Endodermal cell (in vitro differentiated cells): ENCODE results near the gene DIPK1A. TPM values are rescaled to one million over a fixed set of nuclear protein-coding genes. Genes with fewer than 3 reads are reported as not detected.

Experiments used
- DNase-seq: peaks from one replicate; pipeline ENCODE4 v3.0.0-alpha.2; 2017
- H3K27ac ChIP-seq: 2 replicates; pipeline ENCODE4 v1.5.1; 2013; ENCODE audit warnings: mild to moderate bottlenecking, low read depth, low read length, moderate library complexity
- H3K27me3 ChIP-seq: 2 replicates; pipeline ENCODE4 v1.6.1; 2013; ENCODE audit warnings: mild to moderate bottlenecking, low read length, moderate library complexity; ENCODE audit not compliant: insufficient read depth, control insufficient read depth, poor library complexity, severe bottlenecking
- H3K36me3 ChIP-seq: 2 replicates; pipeline ENCODE4 v1.7.0; 2013; ENCODE audit warnings: mild to moderate bottlenecking, low read length, moderate library complexity; ENCODE audit not compliant: control insufficient read depth, insufficient read depth
- H3K4me1 ChIP-seq: one replicate; pipeline ENCODE4 v1.7.0; 2013; ENCODE audit warnings: low read length; ENCODE audit not compliant: control insufficient read depth, insufficient read depth
- H3K4me3 ChIP-seq: 2 replicates; pipeline ENCODE4 v1.5.1; 2013; ENCODE audit warnings: mild to moderate bottlenecking, low read length, moderate library complexity
- H3K9ac ChIP-seq: 2 replicates; pipeline ENCODE4 v1.6.1; 2013; ENCODE audit warnings: mild to moderate bottlenecking, low read length, moderate library complexity; ENCODE audit not compliant: poor library complexity, severe bottlenecking; ENCODE audit errors: extremely low read depth
- H3K9me3 ChIP-seq: 2 replicates; pipeline ENCODE4 v1.6.1; 2013; ENCODE audit warnings: mild to moderate bottlenecking, low read length, moderate library complexity; ENCODE audit not compliant: control insufficient read depth
- H3K27ac Mint-ChIP-seq: 2 replicates; pipeline ENCODE4 v1.8.0; 2020; ENCODE audit warnings: mixed read lengths
- H3K27me3 Mint-ChIP-seq: 2 replicates; pipeline ENCODE4 v1.8.0; 2021; ENCODE audit warnings: mild to moderate bottlenecking, mixed read lengths; ENCODE audit not compliant: insufficient read depth
- H3K36me3 Mint-ChIP-seq: 2 replicates; pipeline ENCODE4 v1.8.0; 2020; ENCODE audit warnings: low read depth, mixed read lengths
- H3K4me1 Mint-ChIP-seq: 2 replicates; pipeline ENCODE4 v1.8.0; 2020; ENCODE audit warnings: mixed read lengths
- H3K4me3 Mint-ChIP-seq: 2 replicates; pipeline ENCODE4 v1.8.0; 2020; ENCODE audit warnings: mild to moderate bottlenecking, moderate library complexity, mixed read lengths
- H3K9me3 Mint-ChIP-seq: 2 replicates; pipeline ENCODE4 v1.8.0; 2020; ENCODE audit warnings: mild to moderate bottlenecking, mixed read lengths
- WGBS, 2 experiments: methylation state at CpG; one replicate each; pipeline versions ENCODE4 v1.1.5 to v1.1.7; 2013; ENCODE audit warnings: missing lambda C conversion rate in 2 of 2, mixed read lengths in 1 of 2; ENCODE audit not compliant: insufficient coverage in 1 of 2, insufficient read length in 1 of 2; 5-methylcytosine and 5-hydroxymethylcytosine counted together
- total RNA-seq, 2 donors: library from RNA; stranded (reverse); fragmentation: NEBNext Ultra II Directional in 1 of 2; extraction: Animal tissue kit (Norgen Biotek cat#: 25700) in 1 of 2; gene quantifications; 2 replicates in 1 of 2; 3 replicates in 1 of 2; pipeline ENCODE4 v1.2.1, GENCODE V29; 2021
- TF ChIP-seq, protein P1 (sequence below): fragments of 200-600 bp; sonication (generic); conservative IDR thresholded peaks from 2 replicates; pipeline ENCODE4 v1.5.0; 2021; ENCODE audit warnings: antibody characterized with exemption, mild to moderate bottlenecking

DIPK1A gene
- total RNA-seq, 2 donors from 2014 or later, result 4.0 to 6.6 TPM

DNA sequence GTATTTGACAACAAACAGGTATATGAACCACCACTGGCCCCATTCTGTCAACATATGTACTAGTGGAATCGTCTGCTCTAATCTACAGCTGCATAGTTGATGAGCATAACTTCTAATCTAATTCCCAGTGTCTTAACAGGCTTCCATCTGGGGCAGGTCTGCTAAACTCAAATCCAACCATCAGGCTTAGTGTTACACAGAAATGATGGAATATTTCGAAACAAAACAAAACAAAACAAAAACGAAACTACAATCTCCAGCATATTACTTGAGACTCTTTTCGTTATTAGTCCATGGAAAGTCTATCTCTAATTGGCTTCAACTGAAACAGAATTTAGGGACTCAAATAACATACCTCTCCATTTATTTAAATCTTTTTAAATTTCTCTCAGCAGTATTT is 37.6 kb downstream of the DIPK1A start:
- H3K9me3 Mint-ChIP-seq, result no peaks in the 10 kb centered on the region
- H3K36me3 Mint-ChIP-seq, result no peaks in the 10 kb centered on the region
- H3K9ac ChIP-seq, result no peak overlapping the region
- no peaks in the 10 kb centered on the region for H3K4me1 ChIP-seq
- 90 to 91% methylated on average over 4 of the region's 4 CpGs for WGBS, 2 experiments
- H3K4me1 Mint-ChIP-seq, result no peaks in the 10 kb centered on the region
- TF ChIP-seq, protein P1, sequence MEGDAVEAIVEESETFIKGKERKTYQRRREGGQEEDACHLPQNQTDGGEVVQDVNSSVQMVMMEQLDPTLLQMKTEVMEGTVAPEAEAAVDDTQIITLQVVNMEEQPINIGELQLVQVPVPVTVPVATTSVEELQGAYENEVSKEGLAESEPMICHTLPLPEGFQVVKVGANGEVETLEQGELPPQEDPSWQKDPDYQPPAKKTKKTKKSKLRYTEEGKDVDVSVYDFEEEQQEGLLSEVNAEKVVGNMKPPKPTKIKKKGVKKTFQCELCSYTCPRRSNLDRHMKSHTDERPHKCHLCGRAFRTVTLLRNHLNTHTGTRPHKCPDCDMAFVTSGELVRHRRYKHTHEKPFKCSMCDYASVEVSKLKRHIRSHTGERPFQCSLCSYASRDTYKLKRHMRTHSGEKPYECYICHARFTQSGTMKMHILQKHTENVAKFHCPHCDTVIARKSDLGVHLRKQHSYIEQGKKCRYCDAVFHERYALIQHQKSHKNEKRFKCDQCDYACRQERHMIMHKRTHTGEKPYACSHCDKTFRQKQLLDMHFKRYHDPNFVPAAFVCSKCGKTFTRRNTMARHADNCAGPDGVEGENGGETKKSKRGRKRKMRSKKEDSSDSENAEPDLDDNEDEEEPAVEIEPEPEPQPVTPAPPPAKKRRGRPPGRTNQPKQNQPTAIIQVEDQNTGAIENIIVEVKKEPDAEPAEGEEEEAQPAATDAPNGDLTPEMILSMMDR, result no peak
- DNase-seq, result no peak
- peaks cover 2% of the 10 kb centered on the region for H3K9me3 ChIP-seq
- no peak overlapping the region for H3K4me3 ChIP-seq
- no peaks in the 10 kb centered on the region for H3K27me3 Mint-ChIP-seq
- H3K36me3 ChIP-seq, result no peaks in the 10 kb centered on the region
- no peak overlapping the region for H3K27ac ChIP-seq
- H3K27ac Mint-ChIP-seq, result no peak overlapping the region
- no peak overlapping the region for H3K4me3 Mint-ChIP-seq
- no peaks in the 10 kb centered on the region for H3K27me3 ChIP-seq

DNA sequence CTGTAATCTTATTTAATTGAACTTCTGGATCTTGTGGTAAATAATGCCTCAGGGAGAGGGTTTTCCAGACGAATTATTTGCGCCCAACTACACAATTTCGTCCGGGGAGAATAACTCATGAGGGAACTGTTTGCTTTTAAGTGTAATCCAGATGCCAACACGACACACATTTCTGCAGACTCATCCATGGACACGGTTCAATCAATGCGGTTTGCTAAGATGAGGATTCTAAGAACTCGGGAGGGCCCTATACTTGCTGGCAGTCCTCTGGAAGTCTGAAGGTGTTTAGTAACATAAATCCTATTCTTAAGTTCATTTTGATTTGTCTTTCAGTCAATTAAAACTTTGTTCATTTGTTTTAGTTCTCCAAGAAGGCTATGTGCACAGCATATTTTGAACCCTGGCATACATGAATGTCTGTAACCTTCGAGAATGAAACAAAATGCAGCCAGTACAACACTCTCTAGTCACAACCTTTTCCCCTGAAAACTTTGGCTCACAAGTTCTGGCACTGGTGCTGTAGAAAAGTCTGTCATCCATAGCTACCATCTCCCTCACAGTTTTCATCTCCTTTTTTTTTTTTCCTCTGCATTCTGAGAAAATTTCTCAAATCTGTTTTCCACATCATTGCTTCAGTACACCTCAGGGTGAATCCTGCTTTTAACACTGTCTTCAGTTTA is 38.8 kb downstream of the DIPK1A start:
- H3K36me3 Mint-ChIP-seq, result no peaks in the 10 kb centered on the region

DNA sequence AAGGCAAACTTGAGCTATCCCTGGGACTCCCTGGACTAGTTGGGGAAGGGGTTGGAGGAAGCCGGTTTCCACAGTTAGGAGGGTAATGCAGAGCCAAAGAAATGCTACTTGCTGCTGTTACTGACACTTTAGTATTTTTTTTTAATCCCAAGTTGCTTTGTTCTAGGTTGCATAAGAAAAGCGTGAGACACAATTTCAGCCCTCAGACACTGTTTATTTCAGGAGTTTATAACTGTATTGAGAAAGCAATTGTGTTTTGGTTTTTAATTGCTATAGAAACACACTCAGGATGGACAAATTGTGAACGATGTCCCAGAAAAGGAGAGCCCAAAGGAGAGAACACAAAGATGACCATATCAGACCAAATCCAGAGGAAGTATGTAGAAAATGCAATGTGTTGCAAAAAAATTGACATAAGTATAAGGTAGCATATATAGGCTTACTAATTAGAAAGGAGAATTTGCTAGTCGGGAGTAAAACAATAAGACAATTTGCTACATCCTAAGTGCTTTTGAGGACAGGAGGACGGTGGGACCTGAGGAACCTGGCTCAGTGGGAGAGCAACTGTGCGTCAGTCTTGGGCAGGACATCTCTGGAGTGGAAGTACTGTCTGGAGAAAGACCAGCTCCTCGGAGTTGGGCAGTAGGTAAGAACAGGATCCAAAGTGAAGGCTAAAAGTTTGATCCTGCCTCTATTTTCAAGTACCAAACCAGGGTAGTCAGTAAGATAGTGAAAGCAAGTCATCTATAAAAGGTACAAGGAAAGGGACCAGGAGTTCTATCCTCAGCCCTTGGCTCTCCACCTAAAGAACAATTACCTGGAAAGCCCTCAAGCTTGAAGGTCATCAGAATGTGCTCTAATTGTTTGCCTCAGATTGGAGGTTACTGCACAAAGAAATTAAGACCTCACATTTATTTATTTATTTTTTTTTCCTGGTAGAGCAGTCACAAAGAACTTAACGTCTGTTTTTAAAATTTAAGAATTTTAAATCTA is 39.9 kb downstream of the DIPK1A start:
- H3K4me1 ChIP-seq, result no peaks in the 10 kb centered on the region
- peaks cover 6% of the 10 kb centered on the region for H3K9me3 ChIP-seq
- H3K36me3 Mint-ChIP-seq, result no peaks in the 10 kb centered on the region
- H3K9ac ChIP-seq, result no peak overlapping the region
- no peaks in the 10 kb centered on the region for H3K27me3 ChIP-seq
- no peak overlapping the region for H3K4me3 Mint-ChIP-seq
- no peaks in the 10 kb centered on the region for H3K36me3 ChIP-seq
- H3K27ac ChIP-seq, result no peak overlapping the region
- no peak overlapping the region for H3K27ac Mint-ChIP-seq
- TF ChIP-seq, protein P1, result no peak
- no peak for DNase-seq
- no peaks in the 10 kb centered on the region for H3K9me3 Mint-ChIP-seq
- H3K4me3 ChIP-seq, result no peak overlapping the region
- H3K4me1 Mint-ChIP-seq, result no peaks in the 10 kb centered on the region
- WGBS, 2 experiments, result 92 to 96% methylated on average over 7 of the region's 8 CpGs
- no peaks in the 10 kb centered on the region for H3K27me3 Mint-ChIP-seq

More for the DNA sequence above, 38.8 kb downstream of the DIPK1A start:
- H3K27me3 ChIP-seq, result no peaks in the 10 kb centered on the region
- Mint-ChIP-seq H3K4me3 (no peak overlapping the region), H3K9me3 (no peaks in the 10 kb centered on the region), H3K4me1 (no peaks in the 10 kb centered on the region), H3K27me3 (no peaks in the 10 kb centered on the region), H3K27ac (no peak overlapping the region)
- TF ChIP-seq, protein P1, result no peak
- WGBS, 2 experiments, result 94 to 96% methylated on average over 9 of the region's 9 CpGs
- no peak overlapping the region for H3K9ac ChIP-seq
- DNase-seq, result no peak
- peaks cover 6% of the 10 kb centered on the region for H3K9me3 ChIP-seq
- H3K4me1 ChIP-seq, result no peaks in the 10 kb centered on the region
- H3K4me3 ChIP-seq, result no peak overlapping the region
- no peaks in the 10 kb centered on the region for H3K36me3 ChIP-seq
- no peak overlapping the region for H3K27ac ChIP-seq
